ENCODE results near the gene AEN. TPM values are rescaled to one million over a fixed set of nuclear protein-coding genes. Genes with fewer than 3 reads are reported as not detected.

AEN gene
- total RNA-seq, 1 donor from 2014 or later: 31.5 TPM

- H3K27me3 Mint-ChIP-seq (ENCODE audit: unreplicated experiment): peaks cover 7% of the 10 kb centered on the region
- no peak overlapping the region for H3K4me3 Mint-ChIP-seq (ENCODE audit: unreplicated experiment)
- peaks cover 9% of the 10 kb centered on the region for H3K4me1 Mint-ChIP-seq (ENCODE audit: unreplicated experiment)
- TF ChIP-seq, protein P1, sequence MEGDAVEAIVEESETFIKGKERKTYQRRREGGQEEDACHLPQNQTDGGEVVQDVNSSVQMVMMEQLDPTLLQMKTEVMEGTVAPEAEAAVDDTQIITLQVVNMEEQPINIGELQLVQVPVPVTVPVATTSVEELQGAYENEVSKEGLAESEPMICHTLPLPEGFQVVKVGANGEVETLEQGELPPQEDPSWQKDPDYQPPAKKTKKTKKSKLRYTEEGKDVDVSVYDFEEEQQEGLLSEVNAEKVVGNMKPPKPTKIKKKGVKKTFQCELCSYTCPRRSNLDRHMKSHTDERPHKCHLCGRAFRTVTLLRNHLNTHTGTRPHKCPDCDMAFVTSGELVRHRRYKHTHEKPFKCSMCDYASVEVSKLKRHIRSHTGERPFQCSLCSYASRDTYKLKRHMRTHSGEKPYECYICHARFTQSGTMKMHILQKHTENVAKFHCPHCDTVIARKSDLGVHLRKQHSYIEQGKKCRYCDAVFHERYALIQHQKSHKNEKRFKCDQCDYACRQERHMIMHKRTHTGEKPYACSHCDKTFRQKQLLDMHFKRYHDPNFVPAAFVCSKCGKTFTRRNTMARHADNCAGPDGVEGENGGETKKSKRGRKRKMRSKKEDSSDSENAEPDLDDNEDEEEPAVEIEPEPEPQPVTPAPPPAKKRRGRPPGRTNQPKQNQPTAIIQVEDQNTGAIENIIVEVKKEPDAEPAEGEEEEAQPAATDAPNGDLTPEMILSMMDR (IDR thresholded peaks at IDR 0.05; ENCODE audit: unreplicated experiment): no peak
- H3K36me3 Mint-ChIP-seq (ENCODE audit: low read depth, unreplicated experiment): peaks cover 3% of the 10 kb centered on the region
- H3K27ac Mint-ChIP-seq (ENCODE audit: unreplicated experiment): no peak overlapping the region
- no peak for DNase-seq (ENCODE audit: low spot score)
- no peaks in the 10 kb centered on the region for H3K9me3 Mint-ChIP-seq (ENCODE audit: unreplicated experiment)
Measured at GRCh38 chr15:88646951-88647350, 25.8 kb downstream of the AEN start.

- H3K9me3 Mint-ChIP-seq (ENCODE audit: unreplicated experiment): no peaks in the 10 kb centered on the region
- TF ChIP-seq, protein P1 (IDR thresholded peaks at IDR 0.05; ENCODE audit: unreplicated experiment): no peak
- DNase-seq (ENCODE audit: low spot score): no peak
- H3K27ac Mint-ChIP-seq (ENCODE audit: unreplicated experiment): no peak overlapping the region
- peaks cover 3% of the 10 kb centered on the region for H3K36me3 Mint-ChIP-seq (ENCODE audit: low read depth, unreplicated experiment)
- peaks cover 7% of the 10 kb centered on the region for H3K27me3 Mint-ChIP-seq (ENCODE audit: unreplicated experiment)
- no peak overlapping the region for H3K4me3 Mint-ChIP-seq (ENCODE audit: unreplicated experiment)
- peaks cover 9% of the 10 kb centered on the region for H3K4me1 Mint-ChIP-seq (ENCODE audit: unreplicated experiment)
Measured at GRCh38 chr15:88647351-88648105, 26.4 kb downstream of the AEN start.

DNA sequence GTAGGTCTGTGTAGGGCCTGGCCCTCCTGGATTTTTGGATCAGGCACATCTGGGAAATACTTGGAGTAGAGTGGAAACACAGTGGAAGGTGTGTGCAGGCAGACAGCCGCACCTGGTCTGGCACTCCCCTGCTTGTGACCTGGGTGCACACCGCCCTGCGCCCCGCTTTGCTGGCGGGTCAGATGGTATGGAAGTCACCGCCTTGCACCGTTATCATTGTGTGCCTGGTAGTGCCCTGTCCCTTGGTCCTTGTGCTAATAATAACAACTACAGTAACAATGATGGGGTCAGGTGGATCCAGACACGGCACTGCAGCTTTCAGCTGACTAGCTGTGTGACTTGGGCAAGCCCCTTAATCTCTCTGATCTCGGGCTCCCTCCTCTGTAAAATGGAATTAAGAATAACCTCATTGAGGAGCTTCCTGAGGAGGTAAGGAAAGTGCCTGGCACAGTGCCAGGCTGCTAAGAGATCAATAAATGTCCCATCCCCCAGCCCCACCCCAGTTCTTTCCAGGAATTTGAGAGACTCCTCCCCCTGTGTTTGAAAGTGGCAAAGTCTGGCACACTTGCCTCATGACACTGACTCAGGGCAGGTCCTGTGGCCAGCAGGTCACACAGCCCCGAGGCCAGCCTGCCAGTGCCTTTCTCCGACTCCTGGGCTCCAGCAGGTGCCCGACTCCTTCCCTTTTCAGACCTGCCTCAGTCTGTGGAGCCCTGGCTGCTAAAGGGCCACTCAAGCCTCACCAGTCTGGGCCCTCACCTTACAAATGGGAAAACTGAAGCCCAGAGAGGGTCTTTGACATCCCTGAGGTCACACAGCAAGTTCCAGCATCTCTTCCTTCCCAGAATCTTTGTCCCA is 27.4 kb downstream of the AEN start:
- H3K27ac Mint-ChIP-seq (ENCODE audit: unreplicated experiment): peak overlapping the region; percentile 4
- H3K4me3 Mint-ChIP-seq (ENCODE audit: unreplicated experiment): no peak overlapping the region
- H3K36me3 Mint-ChIP-seq (ENCODE audit: low read depth, unreplicated experiment): peaks cover 3% of the 10 kb centered on the region
- TF ChIP-seq, protein P1 (IDR thresholded peaks at IDR 0.05; ENCODE audit: unreplicated experiment): no peak
- DNase-seq (ENCODE audit: low spot score): no peak
- H3K9me3 Mint-ChIP-seq (ENCODE audit: unreplicated experiment): no peaks in the 10 kb centered on the region
- peaks cover 15% of the 10 kb centered on the region for H3K4me1 Mint-ChIP-seq (ENCODE audit: unreplicated experiment)
- peaks cover 7% of the 10 kb centered on the region for H3K27me3 Mint-ChIP-seq (ENCODE audit: unreplicated experiment)

DNA sequence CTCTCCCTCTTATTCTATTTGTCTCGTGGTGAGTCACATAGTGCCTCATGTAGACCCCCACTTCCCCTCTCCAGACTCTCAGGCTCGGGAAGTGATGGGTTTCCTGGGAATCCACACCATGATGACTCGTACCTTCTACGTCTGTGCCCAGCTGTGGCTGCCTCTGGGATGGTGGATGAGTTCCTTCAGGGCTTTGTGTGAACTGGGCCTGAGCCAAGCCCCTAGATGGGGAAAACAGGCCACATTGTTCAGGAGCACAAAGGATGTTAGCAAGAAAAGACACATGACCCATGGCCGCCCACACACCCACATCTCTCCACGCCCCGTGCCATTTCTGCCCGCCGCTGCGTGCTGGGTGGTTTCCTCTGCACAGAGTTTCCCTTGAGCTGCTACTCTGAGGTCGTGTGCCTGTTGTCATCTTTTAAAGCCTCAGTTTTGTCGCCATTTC is 28.2 kb downstream of the AEN start:
- Mint-ChIP-seq H3K4me1 (ENCODE audit: unreplicated experiment) (peaks cover 15% of the 10 kb centered on the region), H3K27ac (ENCODE audit: unreplicated experiment) (peak overlapping the region; percentile 4), H3K9me3 (ENCODE audit: unreplicated experiment) (no peaks in the 10 kb centered on the region), H3K27me3 (ENCODE audit: unreplicated experiment) (peaks cover 3% of the 10 kb centered on the region), H3K36me3 (ENCODE audit: low read depth, unreplicated experiment) (peaks cover 3% of the 10 kb centered on the region), H3K4me3 (ENCODE audit: unreplicated experiment) (no peak overlapping the region)
- TF ChIP-seq, protein P1 (IDR thresholded peaks at IDR 0.05; ENCODE audit: unreplicated experiment): no peak
- no peak for DNase-seq (ENCODE audit: low spot score)

Measured in endothelial cell (in vitro differentiated cells).